Astrocyte (in vitro differentiated cells and primary cell): ENCODE data around the gene NFATC3. TPM values are rescaled to one million over a fixed set of nuclear protein-coding genes. Genes with fewer than 3 reads are reported as not detected.

ENCODE experiments used
- DNase-seq: peaks from one replicate; pipeline ENCODE4 v3.0.0-alpha.2; 2010; ENCODE audit warnings: low read depth
- FAIRE-seq: peaks from 2 replicates; lab custom pipeline; 2011; peaks lifted over from hg19 to GRCh38; lab: Jason Lieb, UNC
- H2AFZ ChIP-seq: 2 replicates; pipeline ENCODE4 v1.6.0; 2012; ENCODE audit warnings: low read depth, low read length, inconsistent platforms
- H3K27ac ChIP-seq: 2 replicates; pipeline ENCODE4 v1.5.1; 2011; ENCODE audit warnings: low read depth, low read length, inconsistent platforms
- H3K27me3 ChIP-seq: 2 replicates; pipeline ENCODE4 v1.6.0; 2011; ENCODE audit warnings: low read length, inconsistent platforms; ENCODE audit not compliant: insufficient read depth
- H3K36me3 ChIP-seq: 2 replicates; pipeline ENCODE4 v1.5.1; 2011; ENCODE audit warnings: low read length, inconsistent platforms; ENCODE audit not compliant: insufficient read depth
- H3K4me1 ChIP-seq: 2 replicates; pipeline ENCODE4 v1.5.1; 2011; ENCODE audit warnings: low read length, inconsistent platforms; ENCODE audit not compliant: insufficient read depth
- H3K4me2 ChIP-seq: 2 replicates; pipeline ENCODE4 v1.6.0; 2012; ENCODE audit warnings: low read length, inconsistent platforms
- H3K4me3 ChIP-seq: 2 replicates; pipeline ENCODE4 v1.5.1; 2011; ENCODE audit warnings: low read depth, mild to moderate bottlenecking, low read length, inconsistent platforms; ENCODE audit not compliant: insufficient read depth
- H3K79me2 ChIP-seq: 2 replicates; pipeline ENCODE4 v1.6.0; 2012; ENCODE audit warnings: mild to moderate bottlenecking, low read length, inconsistent platforms; ENCODE audit not compliant: insufficient read depth
- H3K9ac ChIP-seq: 2 replicates; pipeline ENCODE4 v1.6.0; 2012; ENCODE audit warnings: mild to moderate bottlenecking, low read length, inconsistent platforms
- H3K9me3 ChIP-seq: 2 replicates; pipeline ENCODE4 v1.5.1; 2012; ENCODE audit warnings: low read depth, mild to moderate bottlenecking, low read length, inconsistent platforms; ENCODE audit not compliant: insufficient read depth
- H4K20me1 ChIP-seq: 2 replicates; pipeline ENCODE4 v1.6.0; 2012; ENCODE audit warnings: low read length, inconsistent platforms; ENCODE audit not compliant: insufficient read depth
- H3K27ac Mint-ChIP-seq: one replicate; pipeline ENCODE4 v1.8.0; 2021; ENCODE audit warnings: mild to moderate bottlenecking, mixed read lengths; ENCODE audit not compliant: unreplicated experiment
- H3K27me3 Mint-ChIP-seq: one replicate; pipeline ENCODE4 v1.8.0; 2021; ENCODE audit warnings: low read depth, mixed read lengths; ENCODE audit not compliant: unreplicated experiment
- H3K36me3 Mint-ChIP-seq: one replicate; pipeline ENCODE4 v1.8.0; 2021; ENCODE audit warnings: low read depth, mixed read lengths; ENCODE audit not compliant: unreplicated experiment
- H3K4me1 Mint-ChIP-seq: one replicate; pipeline ENCODE4 v1.8.0; 2021; ENCODE audit warnings: low read depth, mixed read lengths; ENCODE audit not compliant: unreplicated experiment
- H3K4me3 Mint-ChIP-seq: one replicate; pipeline ENCODE4 v1.8.0; 2021; ENCODE audit warnings: mild to moderate bottlenecking, moderate library complexity, mixed read lengths; ENCODE audit not compliant: unreplicated experiment
- H3K9me3 Mint-ChIP-seq: one replicate; pipeline ENCODE4 v1.8.0; 2021; ENCODE audit warnings: mild to moderate bottlenecking, mixed read lengths; ENCODE audit not compliant: unreplicated experiment
- EZH2 ChIP-seq: IDR thresholded peaks from 2 replicates; pipeline ENCODE4 v1.6.1; 2012; ENCODE audit warnings: mild to moderate bottlenecking, low read length, inconsistent platforms; ENCODE audit not compliant: insufficient read depth
- total RNA-seq: library from RNA; stranded (reverse); gene quantifications from 2 replicates; pipeline ENCODE4 v1.2.1, GENCODE V29; 2021
- TF ChIP-seq, protein P1 (sequence below): IDR thresholded peaks from 2 replicates; pipeline ENCODE4 v1.5.1; 2011; ENCODE audit warnings: low read depth, mild to moderate bottlenecking, inconsistent platforms, low read length, moderate library complexity; ENCODE audit not compliant: insufficient read depth

NFATC3 gene
- total RNA-seq, 1 donor from 2014 or later: 34.0 TPM

DNA sequence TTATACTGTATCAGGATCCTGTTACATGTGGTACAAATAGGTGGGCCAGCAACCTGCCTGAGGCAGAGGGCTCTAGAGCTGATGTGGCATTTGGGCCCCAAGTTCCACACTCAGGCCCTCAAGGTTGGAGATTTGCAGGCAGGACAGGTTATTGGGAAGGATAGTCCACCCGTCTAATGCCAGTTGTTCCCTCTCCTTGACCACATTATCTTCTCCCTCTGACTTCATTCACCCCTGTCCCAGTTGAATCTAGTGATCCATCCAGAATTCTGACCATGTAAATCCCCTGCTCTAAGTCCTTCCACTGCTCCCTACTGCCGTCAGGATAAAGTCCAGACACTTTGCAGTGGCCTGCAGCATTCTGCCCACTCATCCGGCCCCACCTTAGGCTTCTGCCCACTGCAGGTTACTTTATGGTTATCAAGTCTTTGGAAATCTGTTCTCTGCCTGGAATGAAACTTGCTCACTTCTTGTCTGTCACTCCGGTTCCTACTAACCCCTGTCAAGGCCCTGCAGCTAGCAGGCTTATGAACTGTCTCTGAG is 1.9 kb upstream of the NFATC3 start:
- Histone ChIP-seq H3K36me3 (peaks cover 4% of the 10 kb centered on the region), H3K4me1 (peaks cover 13% of the 10 kb centered on the region), H3K9me3 (no peaks in the 10 kb centered on the region), H3K4me3 (no peak overlapping the region), H3K27me3 (no peaks in the 10 kb centered on the region), H3K4me2 (no peak overlapping the region), H3K9ac (no peak overlapping the region), H4K20me1 (peaks cover 15% of the 10 kb centered on the region), H2AFZ (no peak overlapping the region), H3K27ac (no peak overlapping the region), H3K79me2 (peaks cover 26% of the 10 kb centered on the region)
- H3K4me3 Mint-ChIP-seq: peak overlapping the region; percentile 76
- H3K27ac Mint-ChIP-seq: peak overlapping the region; percentile 63
- no peaks in the 10 kb centered on the region for H3K9me3 Mint-ChIP-seq
- H3K36me3 Mint-ChIP-seq: peaks cover 2% of the 10 kb centered on the region
- FAIRE-seq (no peak), DNase-seq (no peak)
- H3K4me1 Mint-ChIP-seq: peaks cover 9% of the 10 kb centered on the region
- no peaks in the 10 kb centered on the region for H3K27me3 Mint-ChIP-seq
- TF ChIP-seq, protein P1, sequence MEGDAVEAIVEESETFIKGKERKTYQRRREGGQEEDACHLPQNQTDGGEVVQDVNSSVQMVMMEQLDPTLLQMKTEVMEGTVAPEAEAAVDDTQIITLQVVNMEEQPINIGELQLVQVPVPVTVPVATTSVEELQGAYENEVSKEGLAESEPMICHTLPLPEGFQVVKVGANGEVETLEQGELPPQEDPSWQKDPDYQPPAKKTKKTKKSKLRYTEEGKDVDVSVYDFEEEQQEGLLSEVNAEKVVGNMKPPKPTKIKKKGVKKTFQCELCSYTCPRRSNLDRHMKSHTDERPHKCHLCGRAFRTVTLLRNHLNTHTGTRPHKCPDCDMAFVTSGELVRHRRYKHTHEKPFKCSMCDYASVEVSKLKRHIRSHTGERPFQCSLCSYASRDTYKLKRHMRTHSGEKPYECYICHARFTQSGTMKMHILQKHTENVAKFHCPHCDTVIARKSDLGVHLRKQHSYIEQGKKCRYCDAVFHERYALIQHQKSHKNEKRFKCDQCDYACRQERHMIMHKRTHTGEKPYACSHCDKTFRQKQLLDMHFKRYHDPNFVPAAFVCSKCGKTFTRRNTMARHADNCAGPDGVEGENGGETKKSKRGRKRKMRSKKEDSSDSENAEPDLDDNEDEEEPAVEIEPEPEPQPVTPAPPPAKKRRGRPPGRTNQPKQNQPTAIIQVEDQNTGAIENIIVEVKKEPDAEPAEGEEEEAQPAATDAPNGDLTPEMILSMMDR: no peak
- no peak for TF ChIP-seq EZH2

DNA sequence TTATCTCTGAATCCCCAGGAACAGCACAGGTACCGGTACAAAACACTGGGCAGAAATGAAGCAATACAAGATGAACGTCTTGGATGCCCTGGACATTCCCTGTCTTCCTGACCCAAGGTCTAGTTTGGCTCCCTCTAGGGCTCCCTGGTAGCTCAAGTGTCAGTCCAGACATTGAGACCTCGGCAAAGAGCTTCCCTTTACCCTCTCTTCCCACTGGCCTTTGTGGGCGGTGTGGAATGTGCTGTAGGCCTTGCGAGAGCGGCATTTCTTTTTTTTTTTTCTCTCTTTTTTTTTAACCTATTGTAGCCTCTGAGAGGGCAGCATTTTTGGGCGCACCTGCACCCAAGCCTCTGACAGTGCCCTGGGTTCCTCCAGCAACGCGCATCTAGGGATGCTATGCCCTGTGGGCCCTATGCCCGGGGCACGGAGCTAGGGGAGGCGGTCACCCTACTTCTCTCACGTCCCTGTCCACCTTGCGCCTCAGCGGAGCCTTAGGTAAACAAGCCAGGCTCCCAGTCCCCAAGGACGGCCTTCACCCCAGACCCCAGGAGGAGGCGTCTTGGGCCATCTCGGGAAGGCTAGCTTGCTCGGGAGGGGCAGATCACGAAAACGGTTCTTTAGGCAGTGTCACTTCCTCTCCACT is 1.2 kb upstream of the NFATC3 start:
- Mint-ChIP-seq H3K4me3 (peak overlapping the region; percentile 76), H3K27me3 (no peaks in the 10 kb centered on the region), H3K36me3 (peaks cover 2% of the 10 kb centered on the region), H3K4me1 (peaks cover 9% of the 10 kb centered on the region), H3K9me3 (no peaks in the 10 kb centered on the region), H3K27ac (peak overlapping the region; percentile 63)
- H3K79me2 ChIP-seq: peaks cover 33% of the 10 kb centered on the region
- DNase-seq: peak; percentile 23
- peaks cover 2% of the 10 kb centered on the region for H3K36me3 ChIP-seq
- H3K9me3 ChIP-seq: no peaks in the 10 kb centered on the region
- peaks cover 13% of the 10 kb centered on the region for H3K4me1 ChIP-seq
- H4K20me1 ChIP-seq: peaks cover 17% of the 10 kb centered on the region
- peak overlapping the region; percentile 98 for H3K4me2 ChIP-seq
- peak overlapping the region; percentile 98 for H2AFZ ChIP-seq
- H3K9ac ChIP-seq: peak overlapping the region; percentile 92
- peak overlapping the region; percentile 69 for H3K4me3 ChIP-seq
- peak overlapping the region; percentile 87 for H3K27ac ChIP-seq
- H3K27me3 ChIP-seq: no peaks in the 10 kb centered on the region
- TF ChIP-seq, protein P1: no peak
- no peak for TF ChIP-seq EZH2
- no peak for FAIRE-seq
